ENCODE data around the gene COL27A1.

Gene COL27A1

DNA sequence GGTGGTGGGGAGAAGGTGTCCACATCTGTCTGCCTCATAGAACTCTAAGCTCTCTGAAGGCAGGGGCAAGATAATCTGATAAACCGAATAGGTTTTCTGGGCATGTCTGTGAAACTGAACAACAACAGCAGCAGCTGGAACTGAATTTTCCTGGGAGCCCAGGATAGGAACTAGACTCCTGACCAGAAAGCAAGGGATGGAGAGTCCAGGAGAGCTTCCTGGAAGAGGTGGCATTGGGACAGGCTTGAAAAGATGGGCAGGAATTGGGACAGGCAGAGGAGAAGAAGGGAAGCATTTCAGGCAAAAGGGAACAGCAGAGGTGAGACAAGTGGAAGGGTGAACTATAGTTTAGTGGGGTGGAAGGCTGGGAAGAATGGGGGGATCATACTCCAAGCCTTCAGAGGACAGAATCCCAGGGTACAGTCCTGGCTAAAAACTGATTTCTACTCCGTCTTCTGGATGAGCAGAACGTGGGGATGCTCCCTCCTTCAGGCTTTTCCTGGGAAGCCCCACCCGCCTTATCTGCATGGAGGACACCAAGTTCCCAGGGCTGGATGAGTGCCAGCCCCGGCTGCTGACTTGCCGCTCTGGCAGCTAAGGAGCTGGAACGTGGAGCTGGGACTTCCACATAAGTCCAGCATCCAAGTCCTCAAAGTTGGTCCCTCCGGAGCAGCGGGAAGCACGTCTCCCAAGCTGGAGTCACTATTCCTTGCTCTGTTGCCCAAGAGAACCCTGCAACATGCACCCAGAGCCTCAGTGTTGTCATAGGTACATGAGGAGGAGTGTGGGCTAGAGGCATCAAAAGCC is 42.4 kb upstream of the COL27A1 start:
- H3K27ac ChIP-seq: no peak overlapping the region
- TF ChIP-seq, protein P1, sequence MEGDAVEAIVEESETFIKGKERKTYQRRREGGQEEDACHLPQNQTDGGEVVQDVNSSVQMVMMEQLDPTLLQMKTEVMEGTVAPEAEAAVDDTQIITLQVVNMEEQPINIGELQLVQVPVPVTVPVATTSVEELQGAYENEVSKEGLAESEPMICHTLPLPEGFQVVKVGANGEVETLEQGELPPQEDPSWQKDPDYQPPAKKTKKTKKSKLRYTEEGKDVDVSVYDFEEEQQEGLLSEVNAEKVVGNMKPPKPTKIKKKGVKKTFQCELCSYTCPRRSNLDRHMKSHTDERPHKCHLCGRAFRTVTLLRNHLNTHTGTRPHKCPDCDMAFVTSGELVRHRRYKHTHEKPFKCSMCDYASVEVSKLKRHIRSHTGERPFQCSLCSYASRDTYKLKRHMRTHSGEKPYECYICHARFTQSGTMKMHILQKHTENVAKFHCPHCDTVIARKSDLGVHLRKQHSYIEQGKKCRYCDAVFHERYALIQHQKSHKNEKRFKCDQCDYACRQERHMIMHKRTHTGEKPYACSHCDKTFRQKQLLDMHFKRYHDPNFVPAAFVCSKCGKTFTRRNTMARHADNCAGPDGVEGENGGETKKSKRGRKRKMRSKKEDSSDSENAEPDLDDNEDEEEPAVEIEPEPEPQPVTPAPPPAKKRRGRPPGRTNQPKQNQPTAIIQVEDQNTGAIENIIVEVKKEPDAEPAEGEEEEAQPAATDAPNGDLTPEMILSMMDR (conservative IDR thresholded peaks at IDR 0.05): no peak
- TF ChIP-seq ZFX (IDR thresholded peaks at IDR 0.05): no peak

DNA sequence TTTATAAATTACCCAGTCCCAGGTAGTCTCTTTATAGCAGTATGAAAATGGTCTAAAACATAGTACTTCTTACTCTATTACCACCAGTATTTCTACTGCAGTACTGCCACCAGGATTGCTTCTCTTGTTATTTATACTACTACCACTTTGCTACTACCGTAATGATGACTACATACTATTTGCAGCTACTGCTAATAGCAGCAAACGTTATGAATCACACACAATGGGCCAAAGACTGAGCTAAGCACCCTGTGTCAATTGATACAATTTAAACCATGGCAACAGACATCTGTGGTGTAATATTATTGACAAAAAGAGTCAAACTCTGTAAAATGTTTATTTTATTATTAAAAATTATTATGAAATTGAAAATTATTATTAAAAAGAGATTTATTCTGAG is 41.0 kb upstream of the COL27A1 start:
- TF ChIP-seq, protein P1 (conservative IDR thresholded peaks at IDR 0.05): no peak
- no peak for TF ChIP-seq ZFX (IDR thresholded peaks at IDR 0.05)
- no peak overlapping the region for H3K27ac ChIP-seq

DNA sequence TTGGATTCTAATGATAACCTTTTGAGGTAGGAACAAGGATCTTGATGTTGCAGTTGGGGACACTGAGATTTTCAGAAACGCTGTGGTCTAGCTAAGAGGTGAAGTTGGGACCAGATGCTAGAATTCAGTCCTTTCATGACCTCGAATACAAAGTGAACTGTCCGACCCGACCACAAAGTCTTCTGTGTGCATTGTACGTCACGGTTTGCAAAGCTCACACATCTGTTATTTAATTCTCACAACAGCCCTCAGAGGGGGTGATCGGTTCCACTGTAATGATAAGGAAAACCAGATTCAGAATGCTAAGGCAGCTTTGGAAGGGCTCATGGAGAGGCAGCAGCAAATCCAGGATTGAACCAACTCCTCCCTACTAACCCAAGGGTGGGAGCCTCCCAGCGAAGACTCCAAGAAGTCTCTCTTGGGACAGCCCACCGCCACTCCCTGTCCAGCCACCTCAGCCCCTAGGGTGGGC is 39.6 kb upstream of the COL27A1 start:
- no peak overlapping the region for H3K27ac ChIP-seq
- no peak for TF ChIP-seq ZFX (IDR thresholded peaks at IDR 0.05)
- TF ChIP-seq, protein P1 (conservative IDR thresholded peaks at IDR 0.05): no peak

DNA sequence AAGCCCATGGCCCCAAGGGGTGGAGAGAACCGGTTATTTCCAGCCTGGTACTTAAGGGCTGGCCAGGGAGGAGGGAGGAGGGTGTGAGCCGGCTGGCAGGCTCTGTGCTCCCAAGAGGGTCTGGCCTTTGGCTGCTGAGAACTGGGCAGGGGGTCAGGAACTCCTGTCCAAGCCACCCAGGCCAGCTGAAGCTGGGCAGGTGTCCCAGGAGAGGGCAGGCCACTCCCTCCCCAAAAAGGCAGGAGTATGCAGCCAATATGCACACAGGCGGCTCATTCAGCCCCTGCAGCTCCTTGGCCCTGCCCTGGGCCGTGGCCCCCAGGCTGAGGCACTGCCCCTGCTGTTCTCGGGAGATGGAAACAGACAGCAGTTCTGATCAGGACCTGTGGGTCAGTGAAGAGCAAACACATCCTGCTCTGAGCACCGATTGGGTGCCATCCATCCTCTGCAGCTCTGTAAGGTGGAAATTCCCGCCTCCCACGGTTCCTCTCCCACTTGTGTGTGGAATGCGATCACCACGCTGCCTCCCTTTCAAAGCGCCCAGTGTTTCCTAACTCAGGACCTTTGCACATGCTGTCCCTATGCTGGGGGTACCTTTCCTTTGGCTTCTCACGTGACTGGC is 39.1 kb upstream of the COL27A1 start:
- TF ChIP-seq ZFX (IDR thresholded peaks at IDR 0.05): no peak
- TF ChIP-seq, protein P1 (conservative IDR thresholded peaks at IDR 0.05): no peak
- no peak overlapping the region for H3K27ac ChIP-seq

DNA sequence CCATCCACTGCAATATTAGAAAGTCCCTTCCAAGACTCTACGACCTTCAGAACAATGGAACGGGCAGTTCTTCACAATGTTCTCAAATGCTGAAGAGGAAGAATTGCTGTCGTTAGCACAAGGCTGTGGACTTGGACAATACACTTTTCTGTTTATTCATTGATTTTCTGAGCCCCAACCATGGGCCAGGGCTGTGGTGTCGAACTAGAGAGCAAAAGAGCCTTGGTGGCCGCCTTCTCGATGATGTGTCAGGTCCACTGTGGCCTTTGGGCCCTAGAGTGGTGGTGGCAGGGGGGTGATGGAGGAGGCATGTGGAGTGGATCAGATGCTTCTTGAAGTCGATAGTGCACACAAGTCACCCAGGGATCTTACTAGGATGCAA is 37.7 kb upstream of the COL27A1 start:
- no peak for TF ChIP-seq ZFX (IDR thresholded peaks at IDR 0.05)
- TF ChIP-seq, protein P1 (conservative IDR thresholded peaks at IDR 0.05): no peak
- H3K27ac ChIP-seq: no peak overlapping the region

DNA sequence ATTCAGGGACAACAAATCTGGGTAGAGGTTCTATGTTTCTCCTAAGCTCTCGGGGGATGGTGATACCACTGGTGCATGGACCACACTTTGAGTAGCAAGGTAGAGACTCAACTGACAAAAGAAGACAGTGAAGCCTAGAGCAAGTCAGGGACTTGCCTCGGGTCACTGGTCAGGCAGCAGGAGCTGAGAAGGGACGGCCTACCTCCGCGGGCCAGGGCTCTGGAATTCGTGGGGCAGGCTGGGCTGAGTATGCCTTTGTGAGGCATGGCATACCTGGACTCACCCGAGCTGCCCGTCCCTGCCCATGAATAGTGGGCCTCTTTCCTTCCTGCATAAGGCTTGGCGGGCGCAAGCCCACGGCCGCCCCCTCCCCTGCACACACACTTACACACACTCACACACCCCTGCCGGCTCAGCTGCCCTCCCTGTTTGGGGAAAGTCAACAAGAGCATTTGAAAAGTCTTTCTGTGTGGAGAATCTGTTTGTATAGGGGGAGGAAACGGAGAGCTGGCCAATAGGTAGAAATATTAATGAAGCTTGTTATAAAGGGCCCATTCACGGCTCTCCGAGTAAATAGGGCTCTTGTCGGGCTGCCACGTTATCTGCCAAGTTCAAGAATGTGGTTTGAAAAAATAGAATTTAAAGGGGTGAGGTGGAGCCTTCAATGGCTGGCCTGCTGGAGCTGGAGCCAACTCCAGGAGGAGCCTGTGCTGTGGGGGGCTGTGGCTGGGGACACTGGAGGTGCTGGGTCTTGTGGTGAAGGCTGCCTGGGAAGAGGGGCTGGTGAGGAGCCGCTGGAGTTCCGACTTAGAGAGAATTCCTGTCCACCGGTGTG is 37.1 kb upstream of the COL27A1 start:
- no peak overlapping the region for H3K27ac ChIP-seq
- TF ChIP-seq ZFX (IDR thresholded peaks at IDR 0.05): no peak
- TF ChIP-seq, protein P1 (conservative IDR thresholded peaks at IDR 0.05): no peak

All from C4-2B (cell line).